ENCODE results near the gene MCM5. TPM values are rescaled to one million over a fixed set of nuclear protein-coding genes. Genes with fewer than 3 reads are reported as not detected.
"Not testable (repeated sequence)": the region's sequence is repeated elsewhere in the genome, so short reads cannot be mapped to it uniquely, and the experiment has no call there.

Gene MCM5
- total RNA-seq, 6 experiments from 2014 or later, result 6.7 to 35.9 (median 13.4) TPM

- Histone ChIP-seq H3K9me3 (no peaks in the 10 kb centered on the region), H3K27ac (peak overlapping the region in 1 of 3 donors; percentile 43), H3K27me3 (no peaks in the 10 kb centered on the region), H3K4me1 (peaks cover 0 to 49% (median 27%) of the 10 kb centered on the region in 4 donors), H3K4me3 (no peak overlapping the region), H3K36me3 (peaks cover 0 to 16% (median 0%) of the 10 kb centered on the region in 4 donors)
- intact Hi-C loops (cut with DNase I), result no loop called here
- TF ChIP-seq CTCF (IDR thresholded peaks at IDR 0.05) (no peak), POLR2A (IDR thresholded peaks at IDR 0.05) (no peak)
- WGBS (ENCODE audit: insufficient coverage, low coverage, low lambda C conversion rate, missing lambda C conversion rate), result 42% methylated on average over 10 of the region's 16 CpGs
- DNase-seq (peak in 2 of 3 donors; percentile 72 to 76), ATAC-seq (peak; percentile 25 to 61 (median 58))
Observed at GRCh38 chr22:35393116-35394010, 6.6 kb upstream of the MCM5 start.

- no peaks in the 10 kb centered on the region for H3K9me3 ChIP-seq
- peaks cover 0 to 16% (median 0%) of the 10 kb centered on the region in 4 donors for H3K36me3 ChIP-seq
- DNase-seq (no peak), ATAC-seq (no peak)
- no peak overlapping the region for H3K4me3 ChIP-seq
- TF ChIP-seq CTCF (IDR thresholded peaks at IDR 0.05), result no peak
- TF ChIP-seq POLR2A (IDR thresholded peaks at IDR 0.05), result no peak
- intact Hi-C loops (cut with DNase I), result no loop called here
- peak overlapping the region in 1 of 3 donors; percentile 43 for H3K27ac ChIP-seq
- no peaks in the 10 kb centered on the region for H3K27me3 ChIP-seq
- 14% methylated on average over 4 of the region's 4 CpGs for WGBS (ENCODE audit: insufficient coverage, low coverage, low lambda C conversion rate, missing lambda C conversion rate)
- H3K4me1 ChIP-seq, result peaks cover 0 to 50% (median 28%) of the 10 kb centered on the region in 4 donors
Observed at GRCh38 chr22:35394011-35394312, 6.0 kb upstream of the MCM5 start.

GRCh38 chr22:35394810-35395563 is 5.0 kb upstream of the MCM5 start:
- TF ChIP-seq CTCF (IDR thresholded peaks at IDR 0.05), result no peak
- no peak for TF ChIP-seq POLR2A (IDR thresholded peaks at IDR 0.05)
- WGBS (ENCODE audit: insufficient coverage, low coverage, low lambda C conversion rate, missing lambda C conversion rate), result 82% methylated on average over 3 of the region's 5 CpGs
- H3K4me3 ChIP-seq, result no peak overlapping the region
- H3K9me3 ChIP-seq, result no peaks in the 10 kb centered on the region
- H3K27ac ChIP-seq, result peak overlapping the region in 1 of 3 donors; percentile 43
- no peak for DNase-seq
- peaks cover 0 to 10% (median 0%) of the 10 kb centered on the region in 4 donors for H3K36me3 ChIP-seq
- no peaks in the 10 kb centered on the region for H3K27me3 ChIP-seq
- intact Hi-C loops (cut with DNase I), result no loop called here
- no peak for ATAC-seq
- H3K4me1 ChIP-seq, result peaks cover 0 to 50% (median 28%) of the 10 kb centered on the region in 4 donors

- peaks cover 0 to 54% (median 28%) of the 10 kb centered on the region in 4 donors for H3K4me1 ChIP-seq
- ATAC-seq; intact Hi-C loops (cut with DNase I); DNase-seq; H3K36me3 ChIP-seq; H3K4me3 ChIP-seq; H3K27me3 ChIP-seq; H3K9me3 ChIP-seq: not testable (repeated sequence)
- peak overlapping the region; percentile 61 to 79 (median 69) for H3K27ac ChIP-seq
- WGBS (ENCODE audit: insufficient coverage, low coverage, low lambda C conversion rate, missing lambda C conversion rate), result 78% methylated on average over 6 of the region's 6 CpGs
Observed at GRCh38 chr22:35396622-35397021, 3.3 kb upstream of the MCM5 start.
